Fibroblast of pulmonary artery (primary cell): Measurements from ENCODE around the gene CPEB4.

Source experiments
- DNase-seq: peaks from one replicate; pipeline ENCODE4 v3.0.0-alpha.2; 2010; ENCODE audit warnings: low read depth
- H3K4me3 ChIP-seq: replicated peaks from 2 replicates; pipeline ENCODE4 v1.5.1; 2011; ENCODE audit warnings: low read depth, mild to moderate bottlenecking, control low read depth, low read length, moderate library complexity
- CTCF ChIP-seq: IDR thresholded peaks from 2 replicates; pipeline ENCODE4 v1.5.1; 2011; ENCODE audit warnings: mild to moderate bottlenecking, control low read depth, low read length, inconsistent platforms; ENCODE audit errors: missing control alignments

Gene CPEB4

GRCh38 chr5:173868096-173868880 is 19.9 kb upstream of the CPEB4 start:
- peak; percentile 42 for DNase-seq
- TF ChIP-seq CTCF, result no peak
- no peak overlapping the region for H3K4me3 ChIP-seq

GRCh38 chr5:173869316-173869715 is 18.8 kb upstream of the CPEB4 start:
- H3K4me3 ChIP-seq, result no peak overlapping the region
- DNase-seq, result no peak
- TF ChIP-seq CTCF, result no peak

- no peak for DNase-seq
- no peak for TF ChIP-seq CTCF
- H3K4me3 ChIP-seq, result no peak overlapping the region
Observed at GRCh38 chr5:173872957-173873305, 15.2 kb upstream of the CPEB4 start.

GRCh38 chr5:173873306-173873922 is 14.7 kb upstream of the CPEB4 start:
- DNase-seq, result no peak
- TF ChIP-seq CTCF, result no peak
- H3K4me3 ChIP-seq, result no peak overlapping the region

- TF ChIP-seq CTCF, result no peak
Observed at GRCh38 chr5:173875189-173875588, 13.0 kb upstream of the CPEB4 start.

GRCh38 chr5:173878224-173878967 is 9.8 kb upstream of the CPEB4 start:
- TF ChIP-seq CTCF, result no peak
- DNase-seq, result peak; percentile 41
- no peak overlapping the region for H3K4me3 ChIP-seq

More at GRCh38 chr5:173875189-173875588, 13.0 kb upstream of the CPEB4 start:
- DNase-seq, result no peak
- no peak overlapping the region for H3K4me3 ChIP-seq
